HG02840 (cell line): ENCODE measurements around the gene CYP2J2.
"Not testable (repeated sequence)": the region's sequence is repeated elsewhere in the genome, so short reads cannot be mapped to it uniquely, and the experiment has no call there.

Experiments used
- ATAC-seq: cut with Tn5 transposase; IDR thresholded peaks from one replicate; pipeline ENCODE4 v1.9.1; 2021; ENCODE audit warnings: mild to moderate bottlenecking, moderate library complexity, moderate number of reproducible peaks; ENCODE audit not compliant: unreplicated experiment, low FRiP score

The CYP2J2 gene

DNA sequence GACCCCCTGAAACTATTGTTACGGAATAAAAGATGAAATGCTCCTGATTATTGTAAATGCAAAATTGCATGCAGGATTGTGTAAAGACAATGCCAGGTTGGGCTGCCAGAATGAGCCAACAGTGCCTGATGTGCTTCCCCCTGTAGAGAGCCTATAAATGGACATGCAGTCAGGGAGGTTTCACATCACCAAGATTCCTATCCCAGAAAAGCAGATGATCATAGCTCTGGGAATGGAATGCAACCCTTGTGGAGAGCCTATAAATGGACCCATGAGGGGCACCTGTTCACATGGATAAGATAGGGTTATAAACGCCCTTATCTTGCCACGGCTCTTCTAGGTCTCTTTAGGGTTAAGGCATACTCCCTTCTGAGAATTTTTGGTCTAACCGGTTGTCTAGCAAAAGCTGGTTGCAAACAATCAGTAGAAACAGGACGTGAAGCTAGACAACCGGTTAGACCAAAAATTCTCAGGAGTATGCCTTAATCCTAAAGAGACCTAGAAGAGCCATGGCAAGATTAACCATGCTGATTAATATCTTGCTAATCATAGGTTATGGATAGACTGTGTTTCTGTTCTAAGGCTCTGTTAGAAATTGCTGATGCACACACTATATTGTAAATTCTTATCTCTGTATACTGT is 5.2 kb downstream of the CYP2J2 start:
- ATAC-seq: not testable (repeated sequence)

DNA sequence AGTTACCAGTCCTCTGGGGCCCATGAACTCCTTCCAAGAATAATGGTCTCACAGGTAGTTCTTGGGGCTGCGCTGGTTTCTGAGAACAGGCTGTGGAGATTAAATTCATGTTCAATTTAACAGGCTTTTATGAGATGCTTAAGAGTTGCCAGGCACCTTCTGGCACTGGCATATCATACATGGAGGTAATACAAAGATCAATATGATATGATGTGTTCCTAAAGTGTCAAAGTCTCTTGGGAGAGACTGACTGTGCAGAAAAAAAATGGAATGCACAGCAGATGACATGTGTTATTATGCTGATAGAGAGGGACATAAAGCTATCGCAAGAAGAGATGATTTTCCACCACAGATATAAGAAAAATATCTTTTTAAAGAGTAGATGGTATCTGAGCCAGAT is 6.8 kb downstream of the CYP2J2 start:
- no peak for ATAC-seq

DNA sequence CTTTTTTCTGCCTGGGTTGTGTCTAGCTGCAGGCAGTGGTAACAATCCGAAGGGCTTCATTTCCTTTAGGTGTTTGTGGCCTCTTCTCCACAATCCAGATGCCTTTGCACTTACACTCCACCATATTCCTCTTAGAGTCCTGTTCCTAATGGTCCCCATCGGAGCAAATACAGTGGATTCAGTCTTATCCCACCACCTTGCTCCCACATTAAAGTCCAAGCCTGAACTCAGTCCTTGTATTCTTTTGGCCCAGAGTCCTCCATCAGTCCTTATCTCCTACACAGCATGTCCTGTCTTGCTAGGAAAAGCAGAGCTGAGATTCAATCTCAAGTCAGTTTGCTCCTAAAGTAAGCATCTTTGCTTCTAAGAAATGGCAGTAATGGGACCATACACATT is 8.8 kb downstream of the CYP2J2 start:
- ATAC-seq: no peak

DNA sequence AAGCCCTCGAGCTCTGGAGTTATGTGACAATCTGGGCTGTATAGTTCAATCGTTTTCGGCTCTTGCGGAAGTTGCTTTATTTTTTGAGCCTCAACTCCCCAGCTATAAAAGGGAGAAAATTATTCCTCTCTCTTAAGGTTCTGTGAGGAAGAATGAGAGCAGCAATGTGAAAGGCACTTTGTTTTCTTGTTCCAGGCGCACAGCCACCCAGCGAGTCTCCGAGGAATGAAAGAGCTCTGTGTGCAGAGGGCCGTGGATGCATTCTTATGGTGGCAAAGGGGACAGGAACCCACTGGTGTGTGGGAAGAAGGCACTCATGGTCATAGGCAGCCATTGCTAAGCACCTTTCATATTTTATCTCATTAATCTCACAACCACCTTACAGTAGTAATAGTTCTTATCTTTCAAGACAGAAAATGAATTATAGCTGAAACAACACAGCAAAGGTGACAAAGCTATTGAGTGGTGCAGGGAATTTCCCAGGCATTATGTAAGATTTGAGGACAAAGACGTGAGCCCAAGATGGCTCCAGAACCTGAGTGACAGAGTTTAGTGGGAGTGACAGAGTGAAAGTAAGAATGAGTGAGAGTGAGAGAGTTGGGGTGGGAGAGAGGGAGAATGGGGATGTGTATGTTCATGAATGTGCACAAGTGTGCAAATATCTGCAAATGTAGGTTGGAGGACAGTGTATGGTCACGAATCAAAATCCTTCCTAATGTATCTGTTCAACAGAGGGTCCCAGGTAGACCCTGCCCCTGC is 9.4 kb downstream of the CYP2J2 start:
- ATAC-seq: no peak

DNA sequence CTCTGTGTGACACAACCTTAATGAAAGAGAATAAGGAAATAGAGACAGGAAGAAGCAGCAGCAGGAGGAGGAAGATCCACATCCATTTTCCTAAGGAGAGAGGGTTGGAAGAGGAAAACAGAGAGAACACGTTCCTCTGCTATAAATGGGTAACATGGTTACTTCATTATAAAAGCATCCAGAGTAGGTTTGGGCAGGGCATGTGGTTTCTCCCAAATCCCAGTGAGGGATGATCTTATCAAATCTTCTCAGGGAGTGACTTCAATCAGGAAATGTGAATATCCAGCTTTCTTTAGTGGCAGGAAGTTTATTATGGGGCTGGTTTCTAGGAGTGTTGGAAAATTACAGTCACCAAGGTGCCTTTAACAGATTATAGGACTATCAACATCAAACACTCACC is 11.1 kb downstream of the CYP2J2 start:
- ATAC-seq: no peak

DNA sequence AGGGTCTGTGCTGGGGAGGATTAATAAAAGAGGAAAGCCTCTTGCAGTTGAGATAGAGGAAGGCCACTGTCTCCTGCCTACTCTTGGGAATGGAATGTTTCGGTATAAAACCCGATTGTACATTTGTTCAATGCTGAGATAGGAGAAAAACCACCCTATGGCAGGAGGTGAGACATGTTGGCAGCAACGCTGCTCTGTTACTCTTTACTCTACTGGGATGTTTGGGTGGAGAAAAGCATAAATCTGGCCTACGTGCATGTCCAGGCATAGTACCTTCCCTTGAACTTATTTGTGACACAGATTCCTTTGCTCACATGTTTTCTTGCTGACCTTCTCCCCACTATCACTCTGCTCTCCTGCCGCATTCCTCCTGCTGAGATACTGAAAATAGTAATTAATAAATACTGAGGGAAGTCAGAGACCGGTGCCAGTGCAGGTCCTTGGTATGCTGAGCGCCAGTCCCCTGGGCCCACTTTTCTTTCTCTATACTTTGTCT is 11.7 kb downstream of the CYP2J2 start:
- not testable (repeated sequence) for ATAC-seq

DNA sequence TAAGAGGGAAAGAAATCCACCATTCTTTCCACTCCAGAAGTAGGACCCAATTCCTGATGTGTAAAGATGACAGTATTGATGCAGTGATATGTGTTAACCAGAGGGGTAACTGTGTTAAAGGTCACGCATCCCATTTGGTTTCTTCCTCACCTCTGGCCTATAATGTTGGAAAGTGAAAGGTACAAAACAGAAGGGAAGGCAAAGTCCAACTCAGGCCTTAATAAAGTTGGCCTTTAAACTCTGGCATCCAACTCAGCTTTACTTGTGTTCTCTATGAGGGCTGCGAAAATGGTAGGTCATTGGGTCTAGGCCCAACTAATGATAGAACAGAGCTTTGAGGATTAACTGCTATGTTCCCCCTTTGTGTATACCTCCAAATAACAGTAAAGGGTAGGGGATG is 17.9 kb downstream of the CYP2J2 start:
- ATAC-seq: no peak

DNA sequence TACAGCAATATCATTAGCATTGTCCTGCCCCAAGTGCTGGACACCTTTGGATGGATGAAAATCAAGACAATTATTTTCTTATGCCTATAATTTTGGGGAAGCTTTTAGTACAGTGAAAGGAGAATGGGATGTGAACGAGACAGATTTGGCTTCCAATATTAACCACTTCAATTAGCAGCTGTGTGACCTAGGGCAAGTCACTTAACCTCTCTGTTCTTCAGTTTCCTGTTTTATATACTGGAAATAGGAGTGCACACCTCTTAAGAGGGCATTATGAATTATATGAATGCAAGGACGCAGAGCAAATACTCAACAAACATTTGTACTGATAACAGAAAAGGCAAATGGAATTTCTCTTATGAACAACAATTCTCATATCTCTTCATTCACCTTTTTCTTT is 18.5 kb downstream of the CYP2J2 start:
- no peak for ATAC-seq

DNA sequence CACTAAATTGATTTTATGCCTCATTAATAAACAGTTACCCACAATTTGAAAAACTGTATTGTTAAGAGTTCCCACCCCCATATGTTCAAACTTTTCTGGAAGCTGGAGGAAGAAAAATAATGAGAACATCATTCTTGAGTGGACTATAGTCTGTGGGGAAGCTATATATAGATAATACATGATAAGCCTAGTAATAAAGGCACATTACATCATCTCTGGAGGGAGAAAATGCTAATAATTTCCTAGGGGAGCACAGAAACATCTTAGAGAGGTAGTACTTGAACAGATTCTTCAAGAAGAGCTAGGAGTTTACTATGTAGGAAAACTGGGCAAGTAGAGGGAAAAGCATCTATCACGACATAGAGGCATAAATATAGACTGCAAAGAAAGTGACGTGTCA is 19.6 kb downstream of the CYP2J2 start:
- no peak for ATAC-seq

DNA sequence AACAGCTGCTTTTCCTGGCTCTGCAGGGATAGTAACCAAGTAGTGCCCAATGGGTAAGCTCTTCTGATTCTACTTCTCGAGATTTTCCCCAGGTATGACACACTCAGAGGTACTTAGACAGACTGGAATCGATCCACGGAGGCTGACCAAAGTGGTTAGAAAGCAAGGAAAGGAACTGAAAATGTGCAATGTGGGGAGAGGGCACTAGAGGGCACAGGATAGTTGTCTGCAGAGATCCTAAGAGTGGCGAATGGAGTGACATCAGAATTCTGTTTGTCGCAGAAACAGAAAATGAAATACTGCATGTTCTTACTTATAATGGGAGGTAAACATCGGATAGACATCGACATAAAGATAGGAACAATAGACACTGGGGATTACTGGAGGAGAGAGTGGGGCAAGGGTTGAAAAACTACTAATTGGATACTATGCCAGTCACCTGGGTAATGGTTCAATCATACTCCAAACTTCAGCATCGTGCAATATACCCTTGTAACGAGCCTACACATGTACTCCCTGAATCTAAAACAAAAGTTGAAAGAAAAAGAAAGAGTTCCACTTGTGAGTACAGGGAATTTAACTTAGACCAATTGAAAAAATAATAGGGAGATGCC is 23.3 kb downstream of the CYP2J2 start:
- no peak for ATAC-seq

DNA sequence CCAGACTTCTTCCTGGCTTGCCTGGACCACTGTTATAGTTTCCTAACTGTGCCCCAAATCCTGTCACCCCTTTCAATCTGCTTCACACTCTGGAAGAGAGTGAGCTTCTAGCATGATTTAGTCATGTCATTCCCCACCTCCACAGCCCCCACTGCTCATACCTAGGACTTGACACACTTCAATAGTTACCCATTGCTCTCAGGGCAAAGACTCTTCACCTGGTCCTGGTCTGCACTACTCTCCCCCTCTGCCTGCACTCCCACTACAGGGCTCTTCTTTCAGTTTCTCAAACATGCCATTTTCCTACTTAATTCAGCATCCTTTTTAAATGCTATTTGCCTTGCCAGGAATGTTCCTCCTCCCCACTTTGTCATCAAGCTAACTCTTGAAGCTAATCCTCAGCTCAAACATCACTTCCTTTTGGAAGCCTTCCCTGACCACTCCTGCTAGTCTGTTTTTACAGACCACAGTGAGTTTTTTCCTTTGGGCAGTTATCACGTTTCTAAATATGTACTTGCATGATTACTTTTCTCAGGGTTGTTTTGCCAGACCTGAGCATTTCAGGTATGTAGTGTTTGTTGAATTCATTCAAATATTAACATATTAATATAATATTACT is 24.7 kb downstream of the CYP2J2 start:
- no peak for ATAC-seq

DNA sequence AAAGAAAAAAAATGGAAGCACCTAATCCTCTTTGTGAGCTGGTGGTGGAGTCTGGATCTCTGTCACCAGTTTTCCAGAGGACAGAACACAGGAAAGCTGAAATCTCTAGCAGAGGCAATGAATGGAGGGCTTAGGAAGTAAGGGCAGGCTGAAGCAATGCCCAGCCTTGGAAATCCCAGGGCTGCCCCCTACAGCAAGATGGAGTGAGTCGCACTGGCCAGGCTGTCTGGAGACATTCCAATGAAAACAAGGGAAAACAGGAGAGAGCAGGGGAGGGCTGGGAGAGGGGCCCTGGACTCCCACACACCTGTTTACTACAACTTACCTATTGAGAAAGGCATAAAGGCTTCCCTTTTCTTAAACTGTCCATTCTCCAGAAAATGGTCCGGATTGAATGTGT is 25.9 kb downstream of the CYP2J2 start:
- no peak for ATAC-seq

DNA sequence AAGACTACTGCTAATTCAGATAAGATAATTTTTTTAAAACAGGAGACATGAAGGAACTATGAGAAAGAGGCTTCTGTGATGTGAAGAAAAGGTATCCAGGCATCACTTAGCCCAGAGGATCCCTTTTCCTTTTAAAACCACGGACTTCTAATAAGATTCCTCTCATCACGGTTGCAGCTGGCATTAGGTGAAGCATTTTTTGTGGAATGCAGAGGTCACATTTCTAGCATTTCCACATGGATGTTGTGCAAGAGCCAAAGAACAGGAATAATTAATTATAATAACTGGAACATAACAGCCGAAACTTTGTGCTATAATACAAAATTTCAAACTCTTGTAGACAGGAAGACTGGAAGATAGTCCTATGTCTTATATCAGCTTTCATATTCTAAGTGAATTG is 27.6 kb downstream of the CYP2J2 start:
- no peak for ATAC-seq

DNA sequence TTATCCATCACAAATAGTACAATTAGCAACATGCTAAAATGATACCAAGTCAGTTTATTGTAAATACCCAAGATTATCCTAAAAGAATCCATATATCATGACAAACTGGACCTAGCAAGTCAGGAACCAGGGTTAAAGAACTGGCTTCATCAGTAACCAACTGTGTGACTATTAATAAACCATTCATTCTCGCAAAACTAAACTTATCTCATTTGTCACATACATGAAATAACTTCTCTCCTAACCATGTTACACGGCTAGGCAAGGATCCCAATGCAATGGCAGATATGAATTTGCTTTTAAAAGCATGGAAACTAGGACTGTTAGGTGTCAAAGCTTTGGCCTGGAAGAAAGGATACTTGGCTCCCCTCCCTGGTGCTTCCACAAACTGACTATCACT is 29.4 kb downstream of the CYP2J2 start:
- no peak for ATAC-seq

DNA sequence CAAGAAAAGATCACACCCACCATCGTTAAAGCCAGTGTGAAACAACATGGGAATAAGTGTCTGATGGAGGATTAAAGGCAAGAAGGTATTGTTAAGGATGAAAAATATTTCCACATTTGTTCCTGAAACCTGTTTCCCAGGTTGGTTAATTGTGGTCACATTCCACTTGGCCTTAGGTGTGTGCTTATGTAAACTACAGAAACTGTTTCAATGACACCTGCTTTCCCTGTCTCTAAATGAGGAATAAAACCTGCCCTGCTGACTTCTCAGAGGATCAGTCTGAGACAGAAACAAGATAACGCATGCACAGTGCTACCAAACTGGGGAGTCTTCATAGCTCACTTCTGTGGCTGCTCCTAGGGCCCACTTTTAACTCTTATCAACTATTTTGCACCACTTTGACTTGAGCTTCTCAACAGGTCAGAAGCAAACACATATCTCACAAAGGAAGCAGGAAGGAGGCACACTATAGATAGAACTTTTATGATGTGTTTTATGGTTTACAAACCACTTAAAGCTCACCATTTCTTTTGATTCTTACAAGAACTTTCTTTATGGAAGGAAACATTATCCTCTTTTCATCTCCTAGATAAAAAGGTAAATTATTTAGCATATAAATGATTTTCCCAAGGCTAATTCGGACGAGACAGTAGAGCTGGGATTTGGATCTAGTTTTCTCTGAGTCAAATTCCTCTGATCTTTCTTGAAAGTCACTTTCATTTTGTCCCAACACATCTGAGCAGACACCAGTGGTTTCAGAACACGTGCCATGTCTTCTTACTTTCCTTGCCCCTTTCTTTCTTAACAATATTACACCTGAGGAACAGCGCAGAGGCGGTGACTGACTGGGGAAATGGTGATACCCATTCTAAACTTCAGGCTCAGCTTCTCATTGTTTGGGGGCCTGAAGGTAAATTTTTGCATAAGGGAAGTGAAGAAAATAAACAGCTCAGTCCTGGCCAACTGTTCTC is 33.4 kb downstream of the CYP2J2 start:
- ATAC-seq: no peak

DNA sequence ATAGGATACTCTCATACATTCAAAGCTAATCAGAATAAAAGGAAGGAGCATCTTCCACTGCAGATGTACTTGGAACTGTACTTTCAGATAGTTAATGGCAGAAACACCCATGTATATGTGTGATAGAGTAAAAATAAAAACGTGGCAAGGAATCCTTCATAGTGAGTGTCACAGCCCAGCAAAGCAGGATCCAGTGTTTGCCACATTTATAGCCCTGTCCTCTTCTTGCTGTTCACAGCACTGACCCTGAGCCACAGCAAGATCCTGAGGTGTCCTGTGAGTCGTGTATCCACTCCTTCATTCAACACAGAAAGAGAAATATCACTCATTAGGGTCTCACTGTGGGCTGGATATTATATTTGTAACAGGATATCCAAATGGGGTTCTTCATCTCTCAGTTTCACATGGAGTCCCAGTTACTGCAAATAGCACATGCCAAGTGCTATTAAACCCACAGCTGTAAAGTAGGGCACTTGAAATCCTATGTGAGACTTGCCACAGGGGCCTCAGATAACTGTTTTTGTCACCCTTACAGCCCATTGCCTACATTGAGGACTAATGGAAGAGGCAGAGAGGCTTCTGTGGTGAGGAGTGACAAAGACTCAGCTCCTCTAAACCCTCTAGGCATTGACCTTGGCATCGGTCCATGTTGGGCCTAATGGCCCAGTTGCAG is 41.3 kb downstream of the CYP2J2 start:
- ATAC-seq: no peak

DNA sequence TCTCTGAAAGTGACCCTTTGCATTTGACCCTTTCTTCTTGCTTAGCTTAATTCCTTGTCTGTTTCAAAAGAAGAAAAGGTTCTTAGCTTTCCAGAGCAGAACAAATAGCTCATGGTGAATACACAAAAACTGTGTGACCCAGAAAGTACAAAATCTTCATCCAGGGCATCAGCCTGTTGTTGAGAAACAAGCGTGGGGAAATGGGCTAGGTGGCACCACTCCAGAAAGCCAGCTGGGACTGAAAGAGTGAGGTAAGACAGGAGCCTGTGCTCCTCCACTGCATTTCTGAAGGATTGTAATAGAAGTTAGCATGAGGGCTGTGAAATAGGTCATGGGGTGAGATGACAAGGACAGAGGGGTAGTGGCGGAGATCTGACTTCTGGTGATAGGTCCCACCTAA is 45.8 kb downstream of the CYP2J2 start:
- no peak for ATAC-seq

DNA sequence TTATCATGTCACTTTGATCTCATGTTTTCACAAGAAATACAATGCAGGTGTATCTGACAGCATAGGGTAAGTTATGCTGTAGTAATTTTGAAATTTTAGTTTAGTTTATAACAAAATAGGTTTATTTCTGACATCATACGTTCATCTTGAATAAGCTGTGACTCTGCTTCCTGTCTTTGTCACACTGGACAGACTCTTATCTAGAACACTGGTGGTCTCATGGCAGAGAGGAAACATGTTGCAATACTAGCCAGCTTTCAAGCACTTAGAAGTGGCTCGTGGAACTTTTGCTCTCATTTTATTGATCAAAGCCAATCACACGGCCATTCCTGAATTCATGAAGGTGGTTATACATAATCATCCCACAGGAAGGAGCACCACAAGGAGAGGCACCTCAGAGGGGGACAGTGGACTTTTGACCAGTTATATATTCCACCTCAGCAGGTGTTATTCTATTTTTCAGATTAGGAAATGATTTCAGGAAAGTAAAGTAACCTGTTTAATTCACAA is 46.5 kb downstream of the CYP2J2 start:
- no peak for ATAC-seq

DNA sequence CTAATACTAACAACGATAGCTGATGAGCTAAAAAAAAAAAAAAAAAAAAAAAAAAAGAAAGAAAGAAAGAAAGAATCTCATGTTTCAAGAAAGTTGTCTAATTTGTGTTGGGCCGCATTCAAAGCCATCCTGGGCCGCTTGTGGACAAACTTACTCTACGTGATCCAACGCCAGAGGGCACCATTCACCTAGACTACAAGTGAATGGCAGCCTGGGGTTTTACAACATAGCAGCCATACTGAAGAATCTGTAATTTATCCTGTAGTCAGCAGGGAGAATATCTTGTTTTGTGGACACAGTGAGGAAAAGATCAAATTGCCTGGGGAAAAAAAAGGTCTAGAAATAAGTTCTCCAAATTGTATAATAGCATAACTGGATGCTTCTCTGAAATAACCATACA is 47.0 kb downstream of the CYP2J2 start:
- ATAC-seq: no peak
